PC-3 (cell line): ENCODE data around the gene SH3RF3.

Source experiments
- EZH2phosphoT487 ChIP-seq: fragments of 300-600 bp; sonication (generic); IDR thresholded peaks from 2 replicates; pipeline ENCODE4 v1.6.1; 2018; ENCODE audit warnings: mild to moderate bottlenecking, antibody characterized with exemption, low read length, borderline replicate concordance
- TF ChIP-seq, protein P1 (sequence below): fragments of 300-600 bp; sonication (generic); conservative IDR thresholded peaks from 2 replicates; pipeline ENCODE4 v1.5.1; 2017; ENCODE audit warnings: antibody characterized with exemption, low read depth, mild to moderate bottlenecking, low read length

GRCh38 chr2:109183871-109184270 lies 54.9 kb downstream of the SH3RF3 start:
- TF ChIP-seq, protein P1, sequence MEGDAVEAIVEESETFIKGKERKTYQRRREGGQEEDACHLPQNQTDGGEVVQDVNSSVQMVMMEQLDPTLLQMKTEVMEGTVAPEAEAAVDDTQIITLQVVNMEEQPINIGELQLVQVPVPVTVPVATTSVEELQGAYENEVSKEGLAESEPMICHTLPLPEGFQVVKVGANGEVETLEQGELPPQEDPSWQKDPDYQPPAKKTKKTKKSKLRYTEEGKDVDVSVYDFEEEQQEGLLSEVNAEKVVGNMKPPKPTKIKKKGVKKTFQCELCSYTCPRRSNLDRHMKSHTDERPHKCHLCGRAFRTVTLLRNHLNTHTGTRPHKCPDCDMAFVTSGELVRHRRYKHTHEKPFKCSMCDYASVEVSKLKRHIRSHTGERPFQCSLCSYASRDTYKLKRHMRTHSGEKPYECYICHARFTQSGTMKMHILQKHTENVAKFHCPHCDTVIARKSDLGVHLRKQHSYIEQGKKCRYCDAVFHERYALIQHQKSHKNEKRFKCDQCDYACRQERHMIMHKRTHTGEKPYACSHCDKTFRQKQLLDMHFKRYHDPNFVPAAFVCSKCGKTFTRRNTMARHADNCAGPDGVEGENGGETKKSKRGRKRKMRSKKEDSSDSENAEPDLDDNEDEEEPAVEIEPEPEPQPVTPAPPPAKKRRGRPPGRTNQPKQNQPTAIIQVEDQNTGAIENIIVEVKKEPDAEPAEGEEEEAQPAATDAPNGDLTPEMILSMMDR: no peak
- TF ChIP-seq EZH2phosphoT487: no peak
